LNCAP (cell line): ENCODE results near the gene GMCL1.

Source experiments
- TF ChIP-seq, protein P1 (sequence below): fragments of 450-650 bp; IDR thresholded peaks from 2 replicates; pipeline ENCODE4 v1.5.1; 2017; ENCODE audit warnings: mild to moderate bottlenecking

GMCL1 gene

DNA sequence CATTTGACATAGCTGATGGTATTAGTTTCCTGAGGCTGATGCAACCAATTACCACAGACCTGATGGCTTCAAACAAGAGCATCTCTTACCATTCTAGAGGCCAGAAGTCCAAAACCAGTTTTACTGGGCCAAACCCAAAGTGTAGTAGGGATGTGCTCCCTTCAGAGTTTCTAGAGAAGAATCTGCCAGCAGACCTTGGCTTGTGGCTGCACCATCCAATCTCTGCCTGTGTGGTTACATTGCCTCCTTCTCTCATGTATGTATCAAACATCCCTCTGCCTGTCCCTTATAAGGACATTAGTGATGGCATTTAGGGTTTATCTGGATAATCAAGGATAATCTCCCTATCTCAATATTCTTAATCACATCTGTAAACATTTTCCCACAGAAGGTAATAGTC lies 59.8 kb downstream of the GMCL1 start:
- TF ChIP-seq, protein P1, sequence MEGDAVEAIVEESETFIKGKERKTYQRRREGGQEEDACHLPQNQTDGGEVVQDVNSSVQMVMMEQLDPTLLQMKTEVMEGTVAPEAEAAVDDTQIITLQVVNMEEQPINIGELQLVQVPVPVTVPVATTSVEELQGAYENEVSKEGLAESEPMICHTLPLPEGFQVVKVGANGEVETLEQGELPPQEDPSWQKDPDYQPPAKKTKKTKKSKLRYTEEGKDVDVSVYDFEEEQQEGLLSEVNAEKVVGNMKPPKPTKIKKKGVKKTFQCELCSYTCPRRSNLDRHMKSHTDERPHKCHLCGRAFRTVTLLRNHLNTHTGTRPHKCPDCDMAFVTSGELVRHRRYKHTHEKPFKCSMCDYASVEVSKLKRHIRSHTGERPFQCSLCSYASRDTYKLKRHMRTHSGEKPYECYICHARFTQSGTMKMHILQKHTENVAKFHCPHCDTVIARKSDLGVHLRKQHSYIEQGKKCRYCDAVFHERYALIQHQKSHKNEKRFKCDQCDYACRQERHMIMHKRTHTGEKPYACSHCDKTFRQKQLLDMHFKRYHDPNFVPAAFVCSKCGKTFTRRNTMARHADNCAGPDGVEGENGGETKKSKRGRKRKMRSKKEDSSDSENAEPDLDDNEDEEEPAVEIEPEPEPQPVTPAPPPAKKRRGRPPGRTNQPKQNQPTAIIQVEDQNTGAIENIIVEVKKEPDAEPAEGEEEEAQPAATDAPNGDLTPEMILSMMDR = no peak

GRCh38 chr2:69890881-69891280 lies 61.4 kb downstream of the GMCL1 start:
- TF ChIP-seq, protein P1 = no peak

DNA sequence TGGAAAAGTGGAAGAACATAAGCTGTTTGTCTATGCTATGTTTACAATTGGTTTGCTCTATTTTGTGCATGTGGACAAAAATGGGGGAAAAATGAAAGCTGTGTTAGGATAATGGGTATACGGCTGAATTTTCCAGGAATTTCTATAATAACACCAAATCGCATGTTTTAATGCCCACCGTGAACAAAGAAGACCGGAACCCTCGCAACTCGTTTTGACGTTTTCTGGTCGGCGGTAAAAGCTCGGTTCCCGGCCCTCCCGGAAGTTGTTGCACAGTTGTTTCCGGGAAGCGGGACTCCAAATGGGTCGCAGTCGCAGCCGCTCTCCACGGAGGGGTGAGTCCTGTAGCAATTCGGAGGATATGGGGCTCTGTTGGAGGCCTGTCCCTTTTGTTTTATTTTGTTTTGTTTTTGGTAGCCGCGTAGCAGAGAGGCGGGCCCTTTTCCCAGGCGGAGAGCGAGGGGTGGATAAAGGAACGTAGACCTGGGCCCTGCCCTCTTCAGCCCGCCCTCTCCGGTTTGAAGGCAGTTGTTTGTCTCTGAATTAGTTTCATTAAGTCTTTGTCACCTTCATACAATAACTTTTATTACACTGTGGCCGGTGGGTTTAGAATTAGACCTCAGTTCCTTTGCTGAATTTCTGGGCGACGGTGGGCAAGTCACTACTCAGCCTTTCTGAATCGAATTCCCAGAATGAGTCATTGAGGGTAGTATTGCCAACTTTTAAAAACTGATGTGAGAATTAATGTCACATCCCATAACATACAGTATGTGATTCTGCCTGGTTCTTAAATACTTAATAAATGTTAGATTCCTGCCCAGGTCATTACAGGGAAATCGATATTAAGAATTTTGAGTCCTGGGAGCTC lies 64.5 kb downstream of the GMCL1 start, which contains the start of gene SNRNP27:
TSS of gene SNRNP27 (plus strand) at position 273 of the 868 bp plus-strand sequence. CDS start at position 302, 29 bp downstream.
- TF ChIP-seq, protein P1 = no peak

GRCh38 chr2:69902213-69902922 lies 72.9 kb downstream of the GMCL1 start:
- TF ChIP-seq, protein P1 = no peak

DNA sequence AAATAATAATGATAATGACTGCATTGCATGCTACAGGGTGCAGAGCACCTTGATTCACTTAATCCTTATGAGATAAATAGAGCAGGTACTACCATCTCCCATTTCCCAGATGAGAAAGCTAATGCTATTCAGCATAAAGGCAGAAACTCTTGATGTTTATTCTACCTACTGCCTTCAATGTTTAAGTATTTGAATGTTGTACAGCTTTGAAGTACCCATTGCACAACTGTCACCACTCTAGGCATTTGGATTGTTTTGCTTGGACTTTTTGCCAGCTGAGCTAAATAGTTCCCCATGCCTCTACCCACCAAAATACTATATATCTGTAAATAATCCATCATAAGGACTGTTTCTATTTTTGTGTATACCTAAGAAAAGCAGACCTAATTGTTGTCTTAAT lies 77.8 kb downstream of the GMCL1 start:
- TF ChIP-seq, protein P1 = no peak

- TF ChIP-seq, protein P1 = peak; percentile 33; the same call in 1 of the 2 replicates
These were observed 82.6 kb downstream of the GMCL1 start for GRCh38 chr2:69911985-69912563.

DNA sequence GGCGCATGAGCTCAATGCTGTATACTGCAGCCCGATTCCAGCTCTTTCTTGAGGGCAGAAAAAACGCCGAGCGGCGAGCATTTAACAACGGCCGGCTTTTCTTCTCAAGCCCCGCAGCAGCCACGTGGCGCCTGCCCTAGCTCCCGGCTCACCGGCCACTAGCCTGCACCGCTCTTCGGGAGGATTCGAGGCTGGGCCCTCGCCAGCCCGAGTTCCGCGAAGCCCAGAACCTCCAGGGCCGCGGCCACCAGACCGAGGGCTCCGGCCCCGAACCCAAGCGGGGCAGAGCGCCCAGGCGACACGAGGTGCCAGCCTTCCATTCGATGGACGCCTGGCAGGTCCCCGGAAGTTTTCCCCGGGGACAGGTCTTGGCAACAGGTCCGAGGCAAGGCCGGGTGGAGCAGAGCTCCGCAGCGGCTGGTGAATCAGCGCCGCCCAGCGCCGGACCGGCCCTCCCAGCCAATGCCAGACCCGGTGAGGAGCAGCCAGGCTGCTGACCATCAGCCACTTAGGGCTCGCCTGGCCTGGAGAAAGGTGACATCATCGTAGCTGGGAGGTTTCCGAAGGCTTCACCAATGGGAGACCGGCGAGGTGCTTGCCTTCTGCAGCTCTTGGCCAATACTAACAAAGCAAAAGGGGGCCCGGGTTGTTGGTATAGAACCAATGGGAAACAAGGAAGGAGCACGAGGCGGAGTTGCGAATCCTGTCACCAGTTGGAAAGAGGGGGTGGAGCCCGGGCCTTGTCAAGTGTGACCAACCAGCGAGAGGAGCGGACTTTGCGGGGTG lies 84.9 kb downstream of the GMCL1 start:
- TF ChIP-seq, protein P1 = no peak; the same call in 1 of the 2 replicates
